Measurements from ENCODE around the gene CHI3L2.

Gene CHI3L2

GRCh38 chr1:111220302-111220890, 7.1 kb upstream of the CHI3L2 start:
- DNase-seq (ENCODE audit: low read depth in 2 of 2): no peak

- no peak for DNase-seq (ENCODE audit: low read depth in 2 of 2)
Measured at GRCh38 chr1:111221276-111221632, 6.3 kb upstream of the CHI3L2 start.

- DNase-seq (ENCODE audit: low read depth in 2 of 2): no peak
Measured at GRCh38 chr1:111221633-111222291, 5.8 kb upstream of the CHI3L2 start.

GRCh38 chr1:111222308-111223125, 5.0 kb upstream of the CHI3L2 start:
- DNase-seq (ENCODE audit: low read depth in 2 of 2): peak; percentile 43 to 48

GRCh38 chr1:111223126-111223685, 4.3 kb upstream of the CHI3L2 start:
- DNase-seq (ENCODE audit: low read depth in 2 of 2): no peak

- DNase-seq (ENCODE audit: low read depth in 2 of 2): no peak
Measured at GRCh38 chr1:111225091-111225490, 2.4 kb upstream of the CHI3L2 start.

- DNase-seq (ENCODE audit: low read depth in 2 of 2): no peak
Measured at GRCh38 chr1:111225717-111226400, 1.7 kb upstream of the CHI3L2 start.

GRCh38 chr1:111227851-111228747, 586 bp downstream of the CHI3L2 start:
- DNase-seq (ENCODE audit: low read depth in 2 of 2): no peak

- no peak for DNase-seq (ENCODE audit: low read depth in 2 of 2)
Measured at GRCh38 chr1:111228748-111229126, 1.2 kb downstream of the CHI3L2 start.

- DNase-seq (ENCODE audit: low read depth in 2 of 2): no peak
Measured at GRCh38 chr1:111232134-111232533, 4.6 kb downstream of the CHI3L2 start.

GRCh38 chr1:111234258-111234657, 6.7 kb downstream of the CHI3L2 start:
- no peak for DNase-seq (ENCODE audit: low read depth in 2 of 2)

GRCh38 chr1:111234866-111235265, 7.4 kb downstream of the CHI3L2 start:
- DNase-seq (ENCODE audit: low read depth in 2 of 2): no peak

GRCh38 chr1:111236379-111236778, 8.9 kb downstream of the CHI3L2 start:
- no peak for DNase-seq (ENCODE audit: low read depth in 2 of 2)

GRCh38 chr1:111236806-111237205, 9.3 kb downstream of the CHI3L2 start:
- no peak for DNase-seq (ENCODE audit: low read depth in 2 of 2)

GRCh38 chr1:111238056-111238795, 10.7 kb downstream of the CHI3L2 start:
- no peak for DNase-seq (ENCODE audit: low read depth in 2 of 2)

GRCh38 chr1:111241797-111242196, 14.3 kb downstream of the CHI3L2 start:
- no peak for DNase-seq (ENCODE audit: low read depth in 2 of 2)

GRCh38 chr1:111242805-111243523, 15.5 kb downstream of the CHI3L2 start:
- no peak for DNase-seq (ENCODE audit: low read depth in 2 of 2)

GRCh38 chr1:111247125-111247838, 19.8 kb downstream of the CHI3L2 start:
- DNase-seq (ENCODE audit: low read depth in 2 of 2): no peak

GRCh38 chr1:111249960-111250359, 22.4 kb downstream of the CHI3L2 start:
- no peak for DNase-seq (ENCODE audit: low read depth in 2 of 2)
